IMR-90 (cell line): ENCODE measurements around the gene RAP1GAP.

ENCODE experiments used
- BHLHE40 ChIP-seq: fragments of 150-350 bp; IDR thresholded peaks from 2 replicates; pipeline ENCODE4 v1.6.1; 2016; ENCODE audit warnings: mild to moderate bottlenecking, low read depth, low read length
- CHD1 ChIP-seq: IDR thresholded peaks from 2 replicates; pipeline ENCODE4 v1.6.1; 2012; ENCODE audit warnings: low read depth, low read length, improper control_type of control experiment
- ELK1 ChIP-seq: fragments of 150-350 bp; IDR thresholded peaks from 2 replicates; pipeline ENCODE4 v1.6.1; 2016; ENCODE audit warnings: low read depth, mild to moderate bottlenecking, low read length, moderate library complexity, borderline replicate concordance
- MAFK ChIP-seq: IDR thresholded peaks from 2 replicates; pipeline ENCODE4 v1.6.1; 2012; ENCODE audit warnings: low read depth, low read length, improper control_type of control experiment
- MAZ ChIP-seq: IDR thresholded peaks from 2 replicates; pipeline ENCODE4 v1.6.1; 2012; ENCODE audit warnings: low read depth, mild to moderate bottlenecking, low read length, improper control_type of control experiment, moderate library complexity, borderline replicate concordance
- MXI1 ChIP-seq: IDR thresholded peaks from 2 replicates; pipeline ENCODE4 v1.6.1; 2012; ENCODE audit warnings: low read depth, mild to moderate bottlenecking, low read length, moderate library complexity, borderline replicate concordance
- POLR2A ChIP-seq: IDR thresholded peaks from 2 replicates; pipeline ENCODE4 v1.6.1; 2012; ENCODE audit warnings: mild to moderate bottlenecking, low read depth, low read length
- RAD21 ChIP-seq: IDR thresholded peaks from 2 replicates; pipeline ENCODE4 v1.6.1; 2012; ENCODE audit warnings: low read length, improper control_type of control experiment
- RCOR1 ChIP-seq: IDR thresholded peaks from 2 replicates; pipeline ENCODE4 v1.6.1; 2012; ENCODE audit warnings: mild to moderate bottlenecking, low read length, improper control_type of control experiment; ENCODE audit not compliant: insufficient replicate concordance
- RFX5 ChIP-seq: IDR thresholded peaks from 2 replicates; pipeline ENCODE4 v1.8.0; 2012; ENCODE audit warnings: low read depth, mild to moderate bottlenecking, low read length, moderate library complexity
- SMC3 ChIP-seq: fragments of 150-350 bp; IDR thresholded peaks from 2 replicates; pipeline ENCODE4 v1.6.1; 2016; ENCODE audit warnings: low read depth, mild to moderate bottlenecking, antibody characterized with exemption, low read length, moderate library complexity
- USF2 ChIP-seq: fragments of 150-350 bp; IDR thresholded peaks from 2 replicates; pipeline ENCODE4 v1.6.1; 2017; ENCODE audit warnings: mild to moderate bottlenecking, antibody characterized with exemption, low read length, low read depth
- TF ChIP-seq, protein P1 (sequence below): conservative IDR thresholded peaks from 2 replicates; pipeline ENCODE4 v1.5.1; 2012; ENCODE audit warnings: mild to moderate bottlenecking, low read depth, low read length, improper control_type of control experiment

GRCh38 chr1:21705303-21705980, 36.3 kb upstream of the RAP1GAP start:
- TF ChIP-seq, protein P1, sequence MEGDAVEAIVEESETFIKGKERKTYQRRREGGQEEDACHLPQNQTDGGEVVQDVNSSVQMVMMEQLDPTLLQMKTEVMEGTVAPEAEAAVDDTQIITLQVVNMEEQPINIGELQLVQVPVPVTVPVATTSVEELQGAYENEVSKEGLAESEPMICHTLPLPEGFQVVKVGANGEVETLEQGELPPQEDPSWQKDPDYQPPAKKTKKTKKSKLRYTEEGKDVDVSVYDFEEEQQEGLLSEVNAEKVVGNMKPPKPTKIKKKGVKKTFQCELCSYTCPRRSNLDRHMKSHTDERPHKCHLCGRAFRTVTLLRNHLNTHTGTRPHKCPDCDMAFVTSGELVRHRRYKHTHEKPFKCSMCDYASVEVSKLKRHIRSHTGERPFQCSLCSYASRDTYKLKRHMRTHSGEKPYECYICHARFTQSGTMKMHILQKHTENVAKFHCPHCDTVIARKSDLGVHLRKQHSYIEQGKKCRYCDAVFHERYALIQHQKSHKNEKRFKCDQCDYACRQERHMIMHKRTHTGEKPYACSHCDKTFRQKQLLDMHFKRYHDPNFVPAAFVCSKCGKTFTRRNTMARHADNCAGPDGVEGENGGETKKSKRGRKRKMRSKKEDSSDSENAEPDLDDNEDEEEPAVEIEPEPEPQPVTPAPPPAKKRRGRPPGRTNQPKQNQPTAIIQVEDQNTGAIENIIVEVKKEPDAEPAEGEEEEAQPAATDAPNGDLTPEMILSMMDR: no peak
- no peak for TF ChIP-seq USF2
- no peak for TF ChIP-seq POLR2A
- no peak for TF ChIP-seq RAD21
- TF ChIP-seq MAFK: no peak
- no peak for TF ChIP-seq RFX5
- no peak for TF ChIP-seq CHD1
- no peak for TF ChIP-seq SMC3
- TF ChIP-seq MXI1: no peak
- TF ChIP-seq MAZ: no peak
- TF ChIP-seq ELK1: no peak
- no peak for TF ChIP-seq RCOR1
- no peak for TF ChIP-seq BHLHE40
